GM18873 (cell line): Measurements from ENCODE around the gene DISP1.
"Not testable (repeated sequence)": the region's sequence is repeated elsewhere in the genome, so short reads cannot be mapped to it uniquely, and the experiment has no call there.

Experiments
- ATAC-seq: cut with Tn5 transposase; IDR thresholded peaks from one replicate; pipeline ENCODE4 v1.9.1; 2021; ENCODE audit warnings: mild to moderate bottlenecking, moderate library complexity, moderate number of reproducible peaks; ENCODE audit not compliant: unreplicated experiment, low FRiP score

DISP1 gene

GRCh38 chr1:222845763-222846162 lies 30.9 kb downstream of the DISP1 start:
- ATAC-seq: no peak

DNA sequence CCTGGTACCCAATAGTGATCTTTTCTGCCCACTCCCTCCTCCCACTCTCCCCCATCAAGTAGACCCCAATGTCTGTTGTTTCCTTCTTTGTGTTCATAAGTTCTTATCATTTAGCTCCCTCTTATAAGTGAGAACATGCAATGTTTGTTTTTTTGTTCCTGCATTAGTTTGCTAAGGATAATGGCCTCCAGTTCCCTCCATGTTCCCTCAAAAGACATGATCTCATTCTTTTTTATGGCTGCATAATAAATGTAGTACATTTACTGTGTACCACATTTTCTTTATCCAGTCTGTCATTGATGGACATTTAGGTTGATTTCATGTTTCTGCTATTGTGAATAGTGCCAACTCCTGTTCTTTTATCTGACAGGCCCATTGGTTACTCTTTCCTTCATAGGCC lies 35.7 kb downstream of the DISP1 start:
- ATAC-seq: not testable (repeated sequence)

DNA sequence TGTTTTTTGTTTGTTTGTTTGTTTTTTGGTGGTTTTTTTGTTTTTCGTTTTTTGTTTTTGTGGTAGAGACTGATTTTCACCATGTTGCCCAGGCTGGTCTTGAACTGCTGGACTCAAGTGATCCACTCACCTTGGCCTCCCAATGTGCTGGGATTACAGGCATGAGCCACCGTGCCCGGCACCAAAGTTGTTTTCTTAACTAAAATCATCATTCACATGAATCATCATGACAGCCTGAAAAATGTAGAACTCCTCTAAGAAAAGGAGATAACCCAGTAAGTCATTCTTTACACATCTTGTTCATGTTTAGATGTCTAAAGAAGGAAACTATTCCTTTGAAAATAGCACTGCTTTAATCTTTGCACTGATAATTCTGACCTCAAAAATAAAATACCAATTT lies 37.5 kb downstream of the DISP1 start:
- no peak for ATAC-seq

DNA sequence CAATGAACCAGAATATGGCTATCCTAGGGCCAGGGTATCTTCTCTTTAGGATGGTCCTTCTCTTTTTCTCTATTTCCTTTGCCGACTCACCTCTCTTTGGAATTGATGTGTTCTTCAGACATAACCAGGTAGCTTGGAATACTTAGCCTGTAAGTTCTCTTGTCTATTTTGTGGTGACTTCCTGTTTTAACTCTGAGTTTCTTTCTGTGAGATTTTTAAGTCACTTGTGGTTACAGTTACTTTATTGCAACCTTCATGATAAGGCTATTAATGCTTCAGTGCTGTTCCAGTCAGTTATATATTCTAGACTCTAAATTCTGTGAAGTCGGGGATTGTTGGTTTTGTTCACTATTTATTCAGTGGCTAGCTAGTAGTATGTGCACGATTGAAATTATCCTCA lies 46.2 kb downstream of the DISP1 start:
- ATAC-seq: no peak
